Tibial nerve (tissue), 4 donors: ENCODE measurements around the gene ANO6.

Source experiments
- EP300 ChIP-seq, 2 donors: sonication (generic); formaldehyde crosslinking; IDR thresholded peaks; one replicate each; pipeline ENCODE4 v1.6.1; 2017; ENCODE audit warnings: antibody characterized with exemption in 2 of 2, mild to moderate bottlenecking in 1 of 2
- POLR2A ChIP-seq, 2 donors: fragments of 450-650 bp; IDR thresholded peaks; one replicate each; pipeline ENCODE4 v1.6.1; 2017; ENCODE audit warnings: antibody characterized with exemption in 2 of 2, mild to moderate bottlenecking in 2 of 2, moderate library complexity in 2 of 2
- TF ChIP-seq, protein P1 (sequence below), 5 experiments: fragments of 200-600 bp in 3 of 5; fragments of 450-650 bp in 2 of 5; sonication (generic) in 3 of 5; IDR thresholded peaks; one replicate each; pipeline ENCODE4 v1.5.1; 2016 to 2019; ENCODE audit warnings: antibody characterized with exemption in 5 of 5, mild to moderate bottlenecking in 3 of 5, moderate library complexity in 2 of 5

DNA sequence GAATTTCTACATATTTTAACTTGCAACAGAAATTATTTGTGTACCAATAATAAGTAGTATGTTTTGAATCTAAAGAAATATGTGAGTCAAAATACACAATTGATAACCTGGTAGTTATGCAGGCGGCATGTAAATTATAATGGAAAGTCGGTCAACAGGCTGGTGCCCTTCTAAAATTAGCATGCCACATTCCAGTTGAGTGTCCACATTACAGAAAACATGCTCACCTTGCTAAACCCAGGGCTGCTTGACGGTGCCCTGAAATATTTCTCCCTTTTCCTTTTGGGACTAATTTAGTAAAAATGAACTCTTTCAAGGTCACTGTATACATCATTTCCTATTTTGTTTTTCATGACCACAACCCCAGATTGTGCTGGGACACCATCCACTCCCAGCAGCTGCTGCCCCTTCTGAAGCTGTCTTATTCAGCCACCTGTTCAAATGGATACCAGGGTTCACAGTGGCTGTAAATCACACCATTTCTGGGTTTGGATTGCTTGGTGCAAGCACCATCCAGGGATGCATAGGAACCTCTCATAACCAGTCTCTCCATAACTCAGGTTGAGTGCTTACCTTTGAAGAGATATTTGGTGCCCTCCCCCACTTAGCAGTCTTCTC lies 110.6 kb downstream of the ANO6 start:
- TF ChIP-seq, protein P1, sequence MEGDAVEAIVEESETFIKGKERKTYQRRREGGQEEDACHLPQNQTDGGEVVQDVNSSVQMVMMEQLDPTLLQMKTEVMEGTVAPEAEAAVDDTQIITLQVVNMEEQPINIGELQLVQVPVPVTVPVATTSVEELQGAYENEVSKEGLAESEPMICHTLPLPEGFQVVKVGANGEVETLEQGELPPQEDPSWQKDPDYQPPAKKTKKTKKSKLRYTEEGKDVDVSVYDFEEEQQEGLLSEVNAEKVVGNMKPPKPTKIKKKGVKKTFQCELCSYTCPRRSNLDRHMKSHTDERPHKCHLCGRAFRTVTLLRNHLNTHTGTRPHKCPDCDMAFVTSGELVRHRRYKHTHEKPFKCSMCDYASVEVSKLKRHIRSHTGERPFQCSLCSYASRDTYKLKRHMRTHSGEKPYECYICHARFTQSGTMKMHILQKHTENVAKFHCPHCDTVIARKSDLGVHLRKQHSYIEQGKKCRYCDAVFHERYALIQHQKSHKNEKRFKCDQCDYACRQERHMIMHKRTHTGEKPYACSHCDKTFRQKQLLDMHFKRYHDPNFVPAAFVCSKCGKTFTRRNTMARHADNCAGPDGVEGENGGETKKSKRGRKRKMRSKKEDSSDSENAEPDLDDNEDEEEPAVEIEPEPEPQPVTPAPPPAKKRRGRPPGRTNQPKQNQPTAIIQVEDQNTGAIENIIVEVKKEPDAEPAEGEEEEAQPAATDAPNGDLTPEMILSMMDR (IDR thresholded peaks at IDR 0.05), result no peak
- TF ChIP-seq EP300 (IDR thresholded peaks at IDR 0.05), result no peak
- TF ChIP-seq POLR2A (IDR thresholded peaks at IDR 0.05), result no peak
